Measurements from ENCODE around the gene BANF2. TPM values are rescaled to one million over a fixed set of nuclear protein-coding genes. Genes with fewer than 3 reads are reported as not detected.

Gene BANF2
- total and polyA plus RNA-seq, 2 of the 13 experiments (the other 11 are each of a cell fraction or from before 2014, with no cell fraction given) = 0.35 TPM; not detected in 1

GRCh38 chr20:17725094-17725835 lies 25.5 kb downstream of the BANF2 start (continued):
- TF ChIP-seq KLF12 (CRISPR knock-in tag; IDR thresholded peaks at IDR 0.05; ENCODE audit: borderline replicate concordance) (no peak), KLF16 (CRISPR knock-in tag; IDR thresholded peaks at IDR 0.05) (no peak), REPIN1 (CRISPR knock-in tag; IDR thresholded peaks at IDR 0.05; ENCODE audit: borderline replicate concordance, low read depth) (no peak), MAF1 (CRISPR knock-in tag; IDR thresholded peaks at IDR 0.05; ENCODE audit: borderline replicate concordance) (no peak), E2F5 (CRISPR knock-in tag; conservative IDR thresholded peaks at IDR 0.05) (no peak), ZNF34 (CRISPR knock-in tag; IDR thresholded peaks at IDR 0.05; ENCODE audit: borderline replicate concordance) (no peak), ZNF441 (CRISPR knock-in tag; IDR thresholded peaks at IDR 0.05; ENCODE audit: borderline replicate concordance) (no peak), ZNF253 (CRISPR knock-in tag; IDR thresholded peaks at IDR 0.05; ENCODE audit: borderline replicate concordance) (no peak), RORA (CRISPR knock-in tag; IDR thresholded peaks at IDR 0.05) (no peak), ZNF598 (CRISPR knock-in tag; IDR thresholded peaks at IDR 0.05; ENCODE audit: borderline replicate concordance) (no peak), ATF7 (IDR thresholded peaks at IDR 0.05) (peak; percentile 64), ATF7 (CRISPR knock-in tag; IDR thresholded peaks at IDR 0.05) (no peak), PHF5A (CRISPR knock-in tag; IDR thresholded peaks at IDR 0.05; ENCODE audit: low read depth, unreplicated experiment) (no peak), LRRFIP1 (CRISPR knock-in tag; conservative IDR thresholded peaks at IDR 0.05) (no peak), SNAI1 (CRISPR knock-in tag; IDR thresholded peaks at IDR 0.05; ENCODE audit: borderline replicate concordance) (no peak), ZBTB38 (CRISPR knock-in tag; IDR thresholded peaks at IDR 0.05) (no peak), ZNF414 (CRISPR knock-in tag; IDR thresholded peaks at IDR 0.05) (no peak), ZC3H4 (CRISPR knock-in tag; IDR thresholded peaks at IDR 0.05; ENCODE audit: borderline replicate concordance) (no peak), ARID3A (IDR thresholded peaks at IDR 0.05; ENCODE audit: low read depth, low read length) (0 out of 2 replicates have a peak, but pooled peaks have one; percentile 6), RBM39 (IDR thresholded peaks at IDR 0.05; ENCODE audit: low read depth, low read length, poor library complexity, severe bottlenecking) (no peak)

Measured in HepG2 (cell line).